ENCODE measurements around the gene CRYGD. TPM values are rescaled to one million over a fixed set of nuclear protein-coding genes. Genes with fewer than 3 reads are reported as not detected.

CRYGD gene
- total and polyA plus RNA-seq, 2 of the 4 experiments (the other 2 are of a cell fraction) = not detected

DNA sequence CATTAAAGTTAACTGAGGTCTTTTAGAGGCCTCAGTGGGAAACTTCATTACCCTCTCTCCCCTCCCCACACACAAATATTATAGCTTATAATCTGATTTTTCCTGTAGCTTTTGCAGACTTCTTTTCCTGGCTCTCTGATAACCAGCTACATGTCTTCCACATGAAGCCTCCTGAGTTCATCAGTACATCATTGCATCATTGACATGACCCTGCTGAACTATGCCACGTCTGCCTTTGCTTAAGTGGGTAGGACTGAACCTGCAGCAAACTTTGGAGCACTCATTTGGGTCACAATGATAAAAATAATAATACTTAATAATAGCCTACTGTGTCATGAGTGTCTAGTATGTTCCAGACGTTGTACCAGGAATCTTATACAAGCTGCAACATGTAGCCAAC is 32.1 kb upstream of the CRYGD start:
- no peaks in the 10 kb centered on the region for H3K4me1 ChIP-seq (ENCODE audit: control insufficient read depth, insufficient read depth, low read length)
- no peak overlapping the region for H4K91ac ChIP-seq (ENCODE audit: insufficient read depth, low read depth, low read length)
- ATAC-seq (ENCODE audit: low read depth) = no peak
- no peak overlapping the region for H4K8ac ChIP-seq (ENCODE audit: low read depth in 2 of 2, low read length in 2 of 2)
- no peak overlapping the region for H3K27ac ChIP-seq (ENCODE audit: insufficient read depth, low read length)
- H3K36me3 ChIP-seq (ENCODE audit: control insufficient read depth, insufficient read depth, low read length) = no peaks in the 10 kb centered on the region
- H3K4ac ChIP-seq (ENCODE audit: low read depth, low read length) = no peak overlapping the region
- H3K4me2 ChIP-seq (ENCODE audit: low read depth, low read length) = no peak overlapping the region
- H3K9me3 ChIP-seq (ENCODE audit: control insufficient read depth, insufficient read depth, low read length) = no peaks in the 10 kb centered on the region
- no peak overlapping the region for H3K9ac ChIP-seq (ENCODE audit: low read depth, low read length)
- no peak overlapping the region for H3K23ac ChIP-seq (ENCODE audit: low read depth, low read length)
- H2AK9ac ChIP-seq (replicated peaks; ENCODE audit: low read depth, low read length, poor library complexity) = no peak overlapping the region
- H3K9me1 ChIP-seq (ENCODE audit: insufficient read depth, low read length) = no peaks in the 10 kb centered on the region
- BruUV-seq (replicated peaks) = no TSS peak
- H4K20me1 ChIP-seq (ENCODE audit: insufficient read depth, low read length) = no peaks in the 10 kb centered on the region
- H2BK5ac ChIP-seq (ENCODE audit: low read depth, low read length, poor library complexity, severe bottlenecking) = no peak overlapping the region
- no peak overlapping the region for H3K56ac ChIP-seq (ENCODE audit: extremely low read depth, insufficient read depth, low read length)
- no peak overlapping the region for H3K14ac ChIP-seq (replicated peaks; ENCODE audit: low read depth, low read length)
- CTCF ChIA-PET = interaction anchor here (0.9 kb wide), 1 partner anchor 14 kb away, joined by 3 read pairs; no protein-coding TSS in a partner anchor
- H3K27me3 ChIP-seq (ENCODE audit: control insufficient read depth, insufficient read depth, low read length) = no peaks in the 10 kb centered on the region
- no peak overlapping the region for H3K4me3 ChIP-seq (ENCODE audit: insufficient read depth, low read depth, low read length)
- intact Hi-C loops (cut with micrococcal nuclease) (no loop called here), dilution Hi-C loops (cut with HindIII; ENCODE audit: low sequenced_read_pairs, unreplicated experiment) (no loop called here), in situ Hi-C loops (cut with MboI; ENCODE audit: low sequenced_read_pairs) (no loop called here)
- H3K18ac ChIP-seq (ENCODE audit: low read depth, low read length) = no peak overlapping the region
- POLR2A ChIA-PET (ENCODE audit: unreplicated experiment) = no interaction called here
- H4K5ac ChIP-seq (ENCODE audit: low read depth, low read length) = no peak overlapping the region
- no peaks in the 10 kb centered on the region for H3K79me1 ChIP-seq (ENCODE audit: low read depth in 1 of 2, low read length in 2 of 2)
- H2AFZ ChIP-seq (replicated peaks; ENCODE audit: low read length, poor library complexity) = no peak overlapping the region
- H2BK15ac ChIP-seq (ENCODE audit: low read depth, low read length) = no peak overlapping the region
- H2BK20ac ChIP-seq (ENCODE audit: low read depth, low read length) = no peak overlapping the region
- whole genome bisulfite sequencing, 2 experiments (ENCODE audit: extremely low coverage in 2 of 2, insufficient read length in 1 of 2) = no CpG with 5 or more reads among the region's 2 CpGs
- no peak for DNase-seq
- no peak for TF ChIP-seq MAFK (IDR thresholded peaks at IDR 0.05; ENCODE audit: low read depth, low read length)
- no peak for TF ChIP-seq MAZ (IDR thresholded peaks at IDR 0.05; ENCODE audit: borderline replicate concordance, low read depth, low read length)
- TF ChIP-seq SMC3 (IDR thresholded peaks at IDR 0.05; ENCODE audit: low read depth, low read length) = no peak
- TF ChIP-seq NFE2L2 (IDR thresholded peaks at IDR 0.05; ENCODE audit: low read depth, low read length) = no peak
- no peak for TF ChIP-seq FOS (IDR thresholded peaks at IDR 0.05; ENCODE audit: low read depth, low read length)
- TF ChIP-seq, protein P1, sequence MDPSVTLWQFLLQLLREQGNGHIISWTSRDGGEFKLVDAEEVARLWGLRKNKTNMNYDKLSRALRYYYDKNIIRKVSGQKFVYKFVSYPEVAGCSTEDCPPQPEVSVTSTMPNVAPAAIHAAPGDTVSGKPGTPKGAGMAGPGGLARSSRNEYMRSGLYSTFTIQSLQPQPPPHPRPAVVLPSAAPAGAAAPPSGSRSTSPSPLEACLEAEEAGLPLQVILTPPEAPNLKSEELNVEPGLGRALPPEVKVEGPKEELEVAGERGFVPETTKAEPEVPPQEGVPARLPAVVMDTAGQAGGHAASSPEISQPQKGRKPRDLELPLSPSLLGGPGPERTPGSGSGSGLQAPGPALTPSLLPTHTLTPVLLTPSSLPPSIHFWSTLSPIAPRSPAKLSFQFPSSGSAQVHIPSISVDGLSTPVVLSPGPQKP (IDR thresholded peaks at IDR 0.05; ENCODE audit: borderline replicate concordance, low read depth, low read length) = no peak
- no peak for TF ChIP-seq CHD1 (IDR thresholded peaks at IDR 0.05; ENCODE audit: low read depth, low read length)
- no peak overlapping the region for H2BK120ac ChIP-seq (ENCODE audit: low read depth, low read length)
- no peak overlapping the region for H2AK5ac ChIP-seq (ENCODE audit: low read depth, low read length)

All from IMR-90 (cell line).